Hepatocyte (in vitro differentiated cells): ENCODE results near the gene PTPRN2. TPM values are rescaled to one million over a fixed set of nuclear protein-coding genes. Genes with fewer than 3 reads are reported as not detected.

ENCODE experiments used
- DNase-seq: peaks from one replicate; pipeline ENCODE4 v3.0.0-alpha.2; 2016; ENCODE audit warnings: low spot score
- H2AFZ ChIP-seq: fragments of 200-600 bp; sonication (generic); 2 replicates; pipeline ENCODE4 v1.6.0; 2016; ENCODE audit warnings: antibody characterized with exemption, mild to moderate bottlenecking
- H3K27ac ChIP-seq: fragments of 200-600 bp; sonication (generic); 2 replicates; pipeline ENCODE4 v1.5.1; 2016; ENCODE audit warnings: mild to moderate bottlenecking
- H3K27me3 ChIP-seq: fragments of 200-600 bp; sonication (generic); 2 replicates; pipeline ENCODE4 v1.6.1; 2016
- H3K36me3 ChIP-seq: fragments of 200-600 bp; sonication (generic); replicated peaks from 2 replicates; pipeline ENCODE4 v1.5.1; 2016; ENCODE audit warnings: low read depth; ENCODE audit not compliant: insufficient read depth
- H3K4me1 ChIP-seq: fragments of 200-600 bp; sonication (generic); 2 replicates; pipeline ENCODE4 v1.5.1; 2016; ENCODE audit warnings: mild to moderate bottlenecking, moderate library complexity; ENCODE audit not compliant: insufficient read depth
- H3K4me2 ChIP-seq: fragments of 200-600 bp; sonication (generic); 2 replicates; pipeline ENCODE4 v1.6.0; 2016
- H3K4me3 ChIP-seq: fragments of 200-600 bp; sonication (generic); 2 replicates; pipeline ENCODE4 v1.5.1; 2016; ENCODE audit warnings: mild to moderate bottlenecking
- H3K79me2 ChIP-seq: fragments of 200-600 bp; sonication (generic); 2 replicates; pipeline ENCODE4 v1.6.0; 2017; ENCODE audit warnings: mild to moderate bottlenecking
- H3K9me2 ChIP-seq: fragments of 200-600 bp; sonication (generic); replicated peaks from 2 replicates; pipeline ENCODE4 v1.6.0; 2017; ENCODE audit warnings: mild to moderate bottlenecking; ENCODE audit not compliant: insufficient read depth
- H3K9me3 ChIP-seq: fragments of 200-600 bp; sonication (generic); 2 replicates; pipeline ENCODE4 v1.5.1; 2016; ENCODE audit warnings: low read depth, mild to moderate bottlenecking
- H4K20me1 ChIP-seq: fragments of 200-600 bp; sonication (generic); 2 replicates; pipeline ENCODE4 v1.6.0; 2016; ENCODE audit warnings: mild to moderate bottlenecking; ENCODE audit not compliant: insufficient read depth, poor library complexity, severe bottlenecking
- EZH2 ChIP-seq: fragments of 200-600 bp; sonication (generic); IDR thresholded peaks from 2 replicates; pipeline ENCODE4 v1.6.1; 2016; ENCODE audit warnings: antibody characterized with exemption, mild to moderate bottlenecking, borderline replicate concordance
- EZH2phosphoT487 ChIP-seq: fragments of 200-600 bp; sonication (generic); IDR thresholded peaks from one replicate; pipeline ENCODE4 v1.6.1; 2018; ENCODE audit warnings: antibody characterized with exemption, mild to moderate bottlenecking, low read depth, moderate library complexity; ENCODE audit not compliant: unreplicated experiment, severe bottlenecking
- WGBS: methylation state at CpG from one replicate; pipeline ENCODE4 v1.1.6; 2016; ENCODE audit warnings: low lambda C conversion rate; ENCODE audit errors: missing lambda C conversion rate; 5-methylcytosine and 5-hydroxymethylcytosine counted together
- polyA plus RNA-seq: library from polyadenylated mRNA; unstranded; fragments of >200 nt; fragmentation: Nextera tagmentation; extraction: Ambion mirVana; gene quantifications from 2 replicates; pipeline ENCODE4 v1.2.1, GENCODE V29; 2016
- total RNA-seq: library from RNA; depleted of rRNA; stranded (reverse); fragments of >200 nt; gene quantifications from 2 replicates; pipeline ENCODE4 v1.2.3, GENCODE V29; 2014
- TF ChIP-seq, protein P1 (sequence below): fragments of 200-600 bp; sonication (generic); IDR thresholded peaks from 2 replicates; pipeline ENCODE4 v1.5.1; 2016; ENCODE audit warnings: antibody characterized with exemption, mild to moderate bottlenecking; ENCODE audit not compliant: poor library complexity

PTPRN2 gene
- total and polyA plus RNA-seq, 2 experiments from 2014 or later: 2.1 to 3.3 TPM

DNA sequence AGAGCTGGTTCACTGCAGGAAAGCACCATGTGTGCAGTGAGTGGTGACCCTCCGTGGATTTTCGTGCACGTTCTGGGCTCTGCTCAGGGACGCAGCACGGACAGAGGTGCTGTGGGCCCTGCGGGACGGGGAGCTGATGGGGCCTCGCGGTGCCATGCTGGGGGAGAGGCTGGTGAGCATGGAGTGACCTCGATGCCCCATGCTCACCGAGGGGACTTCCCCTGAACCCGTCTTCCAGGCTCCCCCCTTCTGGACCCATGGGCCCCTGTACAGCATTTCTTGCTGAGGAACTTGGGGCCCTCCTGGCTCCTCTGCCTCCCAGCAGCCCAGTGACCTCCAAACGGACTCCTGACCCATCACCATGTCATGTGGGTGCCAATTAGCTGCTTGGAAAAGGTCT, 997.1 kb downstream of the PTPRN2 start:
- DNase-seq: no peak
- H3K9me3 ChIP-seq: no peaks in the 10 kb centered on the region
- no peaks in the 10 kb centered on the region for H3K79me2 ChIP-seq
- WGBS: 88% methylated on average over 13 of the region's 13 CpGs
- H3K27me3 ChIP-seq: peaks cover 22% of the 10 kb centered on the region
- no peak overlapping the region for H3K4me2 ChIP-seq
- H3K36me3 ChIP-seq: no peaks in the 10 kb centered on the region
- no peak overlapping the region for H3K27ac ChIP-seq
- H3K9me2 ChIP-seq: no peaks in the 10 kb centered on the region
- H3K4me3 ChIP-seq: no peak overlapping the region
- H2AFZ ChIP-seq: no peak overlapping the region
- H3K4me1 ChIP-seq: no peaks in the 10 kb centered on the region
- no peaks in the 10 kb centered on the region for H4K20me1 ChIP-seq
- TF ChIP-seq EZH2phosphoT487 (no peak), EZH2 (no peak)
- TF ChIP-seq, protein P1, sequence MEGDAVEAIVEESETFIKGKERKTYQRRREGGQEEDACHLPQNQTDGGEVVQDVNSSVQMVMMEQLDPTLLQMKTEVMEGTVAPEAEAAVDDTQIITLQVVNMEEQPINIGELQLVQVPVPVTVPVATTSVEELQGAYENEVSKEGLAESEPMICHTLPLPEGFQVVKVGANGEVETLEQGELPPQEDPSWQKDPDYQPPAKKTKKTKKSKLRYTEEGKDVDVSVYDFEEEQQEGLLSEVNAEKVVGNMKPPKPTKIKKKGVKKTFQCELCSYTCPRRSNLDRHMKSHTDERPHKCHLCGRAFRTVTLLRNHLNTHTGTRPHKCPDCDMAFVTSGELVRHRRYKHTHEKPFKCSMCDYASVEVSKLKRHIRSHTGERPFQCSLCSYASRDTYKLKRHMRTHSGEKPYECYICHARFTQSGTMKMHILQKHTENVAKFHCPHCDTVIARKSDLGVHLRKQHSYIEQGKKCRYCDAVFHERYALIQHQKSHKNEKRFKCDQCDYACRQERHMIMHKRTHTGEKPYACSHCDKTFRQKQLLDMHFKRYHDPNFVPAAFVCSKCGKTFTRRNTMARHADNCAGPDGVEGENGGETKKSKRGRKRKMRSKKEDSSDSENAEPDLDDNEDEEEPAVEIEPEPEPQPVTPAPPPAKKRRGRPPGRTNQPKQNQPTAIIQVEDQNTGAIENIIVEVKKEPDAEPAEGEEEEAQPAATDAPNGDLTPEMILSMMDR: no peak

DNA sequence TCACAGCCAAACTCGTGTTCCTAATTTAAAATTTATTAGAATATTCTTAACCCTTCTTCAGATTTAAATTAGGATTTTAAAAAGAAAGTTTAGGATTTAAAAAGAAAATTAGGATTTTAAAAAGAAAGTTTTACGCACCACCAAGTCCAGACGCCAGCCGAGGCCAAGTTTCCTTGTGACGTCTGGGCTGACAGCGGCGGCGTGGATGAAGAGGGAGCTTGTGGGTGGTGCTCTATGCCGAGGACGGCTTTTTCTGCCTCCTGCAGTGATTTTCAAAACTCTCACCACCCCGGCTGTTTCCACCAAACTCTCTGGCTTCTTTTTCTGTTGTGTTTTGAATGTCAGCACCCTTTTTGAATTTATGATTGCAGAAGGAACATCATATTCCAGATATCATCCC, 997.9 kb downstream of the PTPRN2 start:
- H3K4me3 ChIP-seq: no peak overlapping the region
- H3K36me3 ChIP-seq: no peaks in the 10 kb centered on the region
- no peak for DNase-seq
- no peak overlapping the region for H3K27ac ChIP-seq
- TF ChIP-seq EZH2 (no peak), EZH2phosphoT487 (no peak)
- TF ChIP-seq, protein P1: no peak
- H3K79me2 ChIP-seq: no peaks in the 10 kb centered on the region
- H3K27me3 ChIP-seq: peaks cover 22% of the 10 kb centered on the region
- no peaks in the 10 kb centered on the region for H3K4me1 ChIP-seq
- no peaks in the 10 kb centered on the region for H4K20me1 ChIP-seq
- WGBS: 49% methylated on average over 11 of the region's 11 CpGs
- H3K9me2 ChIP-seq: no peaks in the 10 kb centered on the region
- H2AFZ ChIP-seq: no peak overlapping the region
- H3K4me2 ChIP-seq: no peak overlapping the region
- H3K9me3 ChIP-seq: no peaks in the 10 kb centered on the region

DNA sequence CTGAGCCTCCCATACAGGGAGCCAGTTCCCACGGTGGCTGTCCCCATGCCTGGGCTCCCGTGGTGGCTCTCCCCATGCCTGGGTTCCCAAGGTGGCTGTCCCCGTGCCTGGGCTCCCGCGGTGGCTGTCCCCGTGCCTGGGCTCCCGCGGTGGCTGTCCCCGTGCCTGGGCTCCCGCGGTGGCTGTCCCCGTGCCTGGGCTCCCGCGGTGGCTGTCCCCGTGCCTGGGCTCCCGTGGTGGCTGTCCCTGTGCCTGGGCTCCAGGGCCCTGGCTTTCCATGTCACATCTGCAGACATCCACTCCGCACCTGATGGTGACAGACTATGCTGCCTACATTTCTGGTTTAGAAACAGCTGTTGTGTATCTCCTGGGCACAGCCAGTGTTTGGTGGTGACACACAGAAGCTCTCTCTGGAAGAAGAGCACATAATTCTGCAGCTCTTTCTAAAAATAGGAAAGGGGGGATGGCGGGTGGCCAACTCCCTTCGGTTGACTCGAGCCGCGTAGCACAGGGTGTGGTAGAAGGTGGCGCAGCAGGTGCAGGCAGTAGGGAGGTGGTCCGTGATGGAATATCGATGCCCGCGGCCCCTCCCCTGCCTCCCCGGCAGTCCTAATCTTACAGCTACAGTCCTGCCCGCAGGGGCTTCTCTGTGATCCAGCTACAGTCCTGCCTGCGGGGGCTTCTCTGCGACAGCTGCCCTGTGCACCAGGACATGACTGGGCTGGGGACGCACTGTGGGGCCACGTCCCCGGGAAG, 999.6 kb downstream of the PTPRN2 start:
- Histone ChIP-seq H3K36me3 (no peaks in the 10 kb centered on the region), H3K4me3 (no peak overlapping the region), H3K4me1 (no peaks in the 10 kb centered on the region), H3K9me2 (no peaks in the 10 kb centered on the region), H3K9me3 (no peaks in the 10 kb centered on the region), H3K79me2 (no peaks in the 10 kb centered on the region), H3K4me2 (no peak overlapping the region), H3K27ac (no peak overlapping the region), H4K20me1 (no peaks in the 10 kb centered on the region), H3K27me3 (peaks cover 22% of the 10 kb centered on the region), H2AFZ (no peak overlapping the region)
- DNase-seq: no peak
- 85% methylated on average over 31 of the region's 34 CpGs for WGBS
- TF ChIP-seq, protein P1: no peak
- TF ChIP-seq EZH2phosphoT487: no peak
- TF ChIP-seq EZH2: no peak
